Motor neuron (in vitro differentiated cells): ENCODE measurements around the gene CIZ1. TPM values are rescaled to one million over a fixed set of nuclear protein-coding genes. Genes with fewer than 3 reads are reported as not detected.

Source experiments
- ATAC-seq, 8 experiments: fragments of 200-7000 bp; cut with Tn5 transposase; replicated peaks in 6 of 8; 2 replicates each; pipeline ENCODE4 v1.8.0; 2021; ENCODE audit warnings: mild to moderate bottlenecking in 8 of 8, moderate library complexity in 8 of 8
- H3K27ac ChIP-seq, 2 donors: fragments of 250-450 bp; sonication (Bioruptor Pico); 2 replicates each; pipeline ENCODE4 v1.9.0; 2021; ENCODE audit warnings: antibody characterized with exemption in 2 of 2, mild to moderate bottlenecking in 2 of 2, moderate library complexity in 1 of 2
- H3K4me1 ChIP-seq, 2 donors: fragments of 250-450 bp; sonication (Bioruptor Pico); replicated peaks in 1 of 2; 2 replicates each; pipeline ENCODE4 v1.6.1; 2021; ENCODE audit warnings: antibody characterized with exemption in 2 of 2, mild to moderate bottlenecking in 2 of 2, moderate library complexity in 1 of 2
- H3K4me3 ChIP-seq, 5 donors: fragments of 250-450 bp; sonication (Bioruptor Pico); 2 replicates each; pipeline ENCODE4 v1.9.0; 2021; ENCODE audit warnings: antibody characterized with exemption in 5 of 5, mild to moderate bottlenecking in 5 of 5, moderate library complexity in 4 of 5
- WGBS, 10 experiments: fragments of 450-650 bp; shearing (Covaris generic); methylation state at CpG; one replicate each; pipeline ENCODE4 v1.0.0; 2022; 5-methylcytosine and 5-hydroxymethylcytosine counted together
- in situ Hi-C, 9 experiments: fragments of 400-800 bp; cut with MboI; loops; one replicate each; pipeline ENCODE4 v1.15.0; 2021; ENCODE audit warnings: low sequenced_read_pairs in 9 of 9, low pct_unique_long_range_greater_than_20kb in 2 of 9; ENCODE audit not compliant: unreplicated experiment in 9 of 9
- total RNA-seq, 8 experiments: library from RNA; unstranded; fragments of 300-600 nt; gene quantifications; 2 replicates each; pipeline versions ENCODE4 v1.2.3 to v1.2.4, GENCODE V29; 2022

CIZ1 gene
- total RNA-seq, 8 experiments from 2014 or later: 36.3 to 92.5 (median 70.9) TPM

- peak overlapping the region; percentile 60 to 90 (median 82) for H3K4me3 ChIP-seq
- WGBS, 10 experiments: 0 to 4% (median 3%) methylated on average over 3 to 8 of the region's 23 CpGs; no CpG with 5 or more reads in 6 of the 10 experiments
- peaks cover 5 to 6% of the 10 kb centered on the region in 2 donors for H3K4me1 ChIP-seq
- ATAC-seq: peak in 3 of 8 experiments; percentile 1 to 7 (median 2)
- H3K27ac ChIP-seq: peak overlapping the region; percentile 69 to 71
- in situ Hi-C loops: no loop called here
Observed at GRCh38 chr9:128160603-128160987, 30.8 kb downstream of the CIZ1 start.

GRCh38 chr9:128159784-128160602, 31.4 kb downstream of the CIZ1 start, which contains the start of gene BBLN:
BBLN (plus strand) TSS chr9:128160265; CDS start chr9:128160408, 143 bp downstream.
- 0% methylated on average over 1 to 14 of the region's 77 CpGs; no CpG with 5 or more reads in 6 of the 10 experiments for WGBS, 10 experiments
- in situ Hi-C loops: no loop called here
- H3K27ac ChIP-seq: peak within 1 kb of the TSS; percentile 69 to 73
- peak; percentile 87 to 94 (median 90) for ATAC-seq
- peaks cover 5 to 6% of the 10 kb centered on the region in 2 donors for H3K4me1 ChIP-seq
- H3K4me3 ChIP-seq: peak within 1 kb of the TSS; percentile 60 to 90 (median 82)

- peaks cover 5 to 6% of the 10 kb centered on the region in 2 donors for H3K4me1 ChIP-seq
- WGBS, 10 experiments: 40 to 100% (median 54%) methylated on average over 1 to 6 of the region's 11 CpGs; no CpG with 5 or more reads in 6 of the 10 experiments
- ATAC-seq: peak in 2 of 8 experiments; percentile 0 to 1
- H3K27ac ChIP-seq: peak overlapping the region; percentile 42 to 73
- in situ Hi-C loops: no loop called here
- H3K4me3 ChIP-seq: peak overlapping the region; percentile 60 to 90 (median 82)
Observed at GRCh38 chr9:128159522-128159783, 31.9 kb downstream of the CIZ1 start.

DNA sequence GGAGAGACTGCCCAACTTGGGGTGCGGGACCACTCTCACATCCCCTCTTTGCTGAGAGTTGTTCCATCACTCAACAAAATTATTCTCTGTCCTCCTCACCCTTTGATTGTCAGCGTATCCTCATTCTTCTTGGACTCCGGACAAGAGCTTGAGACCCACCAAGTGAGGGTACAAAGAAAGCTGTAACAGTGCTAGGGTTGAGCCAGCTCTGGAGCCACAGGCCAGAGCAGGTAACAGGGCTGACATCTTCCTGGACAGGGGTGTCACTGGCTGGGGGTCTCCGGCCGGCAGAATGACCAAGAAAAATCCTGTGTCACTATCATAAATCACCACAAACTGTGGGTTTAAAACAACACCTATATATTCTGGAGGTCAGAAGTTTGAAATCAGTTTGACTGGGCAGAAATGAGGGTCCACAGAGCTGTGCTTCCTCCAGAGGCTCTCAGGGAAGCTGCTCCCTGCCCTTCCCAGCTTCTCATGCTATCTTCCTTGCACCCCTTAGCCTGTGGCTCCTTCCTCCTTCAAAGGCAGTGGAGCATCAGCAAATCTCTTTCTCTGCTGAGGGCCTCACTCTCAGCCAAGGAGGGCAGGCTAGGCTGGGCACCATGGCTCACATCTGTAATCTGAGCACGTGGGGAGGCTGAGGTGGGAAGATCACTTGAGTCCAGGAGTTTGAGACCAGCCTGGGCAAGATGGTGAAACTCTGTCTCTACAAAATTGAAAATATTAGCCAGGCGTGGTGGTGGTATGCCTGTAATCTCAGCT, 35.5 kb downstream of the CIZ1 start:
- ATAC-seq: no peak
- in situ Hi-C loops: no loop called here
- Histone ChIP-seq H3K4me1 (peaks cover 3 to 5% of the 10 kb centered on the region in 2 donors), H3K4me3 (no peak overlapping the region), H3K27ac (no peak overlapping the region)
- 60 to 100% (median 88%) methylated on average over 1 to 7 of the region's 7 CpGs; no CpG with 5 or more reads in 4 of the 10 experiments for WGBS, 10 experiments

DNA sequence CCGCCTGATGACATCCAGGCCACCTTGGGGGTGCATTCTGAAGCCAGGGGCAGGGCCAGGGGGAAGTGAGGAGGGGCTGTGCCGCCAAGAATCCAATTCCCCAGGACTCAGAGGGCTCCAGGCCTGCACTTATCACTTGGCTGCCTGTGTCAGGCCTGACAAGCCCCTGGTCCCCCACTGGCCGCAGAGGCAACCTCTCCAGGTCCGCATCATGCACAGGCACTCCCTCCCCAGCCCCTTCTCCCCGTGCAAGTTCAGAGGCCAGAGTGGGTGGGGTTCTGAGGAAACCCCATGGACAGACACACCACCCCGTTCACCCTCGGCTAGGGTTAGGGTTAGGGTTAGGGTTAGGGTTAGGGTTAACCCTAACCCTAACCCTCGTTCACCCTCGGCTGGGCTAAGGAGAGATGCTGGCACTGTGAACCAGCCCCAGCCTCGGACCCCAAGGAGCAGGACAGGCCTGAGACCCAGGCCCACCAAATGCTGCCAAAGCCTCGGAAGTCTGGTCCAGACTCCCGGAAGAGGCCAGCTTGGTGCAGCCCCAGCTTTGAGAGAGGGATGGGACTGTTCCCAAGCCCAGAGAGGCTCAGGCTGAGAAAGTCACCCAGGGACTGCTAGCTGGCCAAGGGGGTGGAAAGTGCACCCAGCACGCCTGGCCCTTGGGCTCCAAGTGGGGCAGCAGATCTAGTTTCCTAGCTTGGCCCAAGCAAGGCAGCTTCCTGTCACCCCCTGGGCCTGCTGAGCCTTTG, 37.3 kb downstream of the CIZ1 start:
- peak in 4 of 8 experiments; percentile 4 to 6 (median 6) for ATAC-seq

DNA sequence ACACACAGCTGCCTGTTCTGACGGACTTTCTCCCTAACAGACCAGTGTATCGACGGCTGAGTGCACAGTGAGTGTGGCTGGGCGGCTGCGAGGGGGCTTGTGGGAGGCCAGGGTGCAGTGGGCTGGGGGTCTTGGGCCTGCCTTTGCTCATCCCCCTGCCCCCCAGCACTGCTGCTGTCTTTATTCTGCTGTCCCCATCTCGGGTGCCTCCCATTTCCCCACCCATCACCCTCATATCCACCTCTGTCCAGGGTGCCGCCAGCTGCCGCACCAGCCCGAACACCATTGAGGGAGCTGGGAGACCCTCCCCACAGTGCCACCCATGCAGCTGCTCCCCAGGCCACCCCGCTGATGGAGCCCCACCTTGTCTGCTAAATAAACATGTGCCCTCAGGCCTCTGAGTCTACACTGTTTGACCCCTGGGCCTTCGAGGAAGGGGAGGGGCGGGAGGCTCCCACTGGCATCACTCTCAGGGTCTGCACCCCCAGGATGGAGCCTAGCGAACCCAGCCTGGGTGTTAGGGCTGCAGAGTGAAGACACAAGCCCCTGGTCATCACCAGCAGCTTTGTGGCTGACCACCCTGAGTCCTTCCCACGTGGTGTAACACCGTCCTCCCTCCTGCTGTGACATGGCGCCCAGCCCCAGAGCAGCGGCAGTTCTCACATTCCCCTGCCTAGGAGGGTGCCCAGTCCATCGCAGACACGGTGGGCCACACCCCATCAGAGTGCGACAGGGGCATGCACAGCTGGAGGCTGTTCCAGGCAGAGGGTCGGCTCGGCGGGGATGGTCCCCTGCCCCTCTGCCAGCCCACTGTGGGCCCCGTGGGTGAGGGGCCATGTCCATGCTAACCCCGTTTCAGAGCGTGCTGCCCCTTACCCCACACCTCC, 38.1 kb downstream of the CIZ1 start:
- Histone ChIP-seq H3K27ac (peak overlapping the region in 1 of 2 donors; percentile 39), H3K4me1 (peaks cover 0 to 5% of the 10 kb centered on the region in 2 donors), H3K4me3 (no peak overlapping the region)
- 80 to 100% methylated on average over 1 of the region's 26 CpGs; no CpG with 5 or more reads in 8 of the 10 experiments for WGBS, 10 experiments
- in situ Hi-C loops: no loop called here
- ATAC-seq: peak in 5 of 8 experiments; percentile 10 to 21 (median 13)

More for the DNA sequence above, 37.3 kb downstream of the CIZ1 start:
- WGBS, 10 experiments: 60 to 100% (median 85%) methylated on average over 1 to 3 of the region's 13 CpGs; no CpG with 5 or more reads in 6 of the 10 experiments
- in situ Hi-C loops: no loop called here
- no peak overlapping the region for H3K4me3 ChIP-seq
- H3K27ac ChIP-seq: peak overlapping the region in 1 of 2 donors; percentile 16
- peaks cover 0 to 5% of the 10 kb centered on the region in 2 donors for H3K4me1 ChIP-seq

DNA sequence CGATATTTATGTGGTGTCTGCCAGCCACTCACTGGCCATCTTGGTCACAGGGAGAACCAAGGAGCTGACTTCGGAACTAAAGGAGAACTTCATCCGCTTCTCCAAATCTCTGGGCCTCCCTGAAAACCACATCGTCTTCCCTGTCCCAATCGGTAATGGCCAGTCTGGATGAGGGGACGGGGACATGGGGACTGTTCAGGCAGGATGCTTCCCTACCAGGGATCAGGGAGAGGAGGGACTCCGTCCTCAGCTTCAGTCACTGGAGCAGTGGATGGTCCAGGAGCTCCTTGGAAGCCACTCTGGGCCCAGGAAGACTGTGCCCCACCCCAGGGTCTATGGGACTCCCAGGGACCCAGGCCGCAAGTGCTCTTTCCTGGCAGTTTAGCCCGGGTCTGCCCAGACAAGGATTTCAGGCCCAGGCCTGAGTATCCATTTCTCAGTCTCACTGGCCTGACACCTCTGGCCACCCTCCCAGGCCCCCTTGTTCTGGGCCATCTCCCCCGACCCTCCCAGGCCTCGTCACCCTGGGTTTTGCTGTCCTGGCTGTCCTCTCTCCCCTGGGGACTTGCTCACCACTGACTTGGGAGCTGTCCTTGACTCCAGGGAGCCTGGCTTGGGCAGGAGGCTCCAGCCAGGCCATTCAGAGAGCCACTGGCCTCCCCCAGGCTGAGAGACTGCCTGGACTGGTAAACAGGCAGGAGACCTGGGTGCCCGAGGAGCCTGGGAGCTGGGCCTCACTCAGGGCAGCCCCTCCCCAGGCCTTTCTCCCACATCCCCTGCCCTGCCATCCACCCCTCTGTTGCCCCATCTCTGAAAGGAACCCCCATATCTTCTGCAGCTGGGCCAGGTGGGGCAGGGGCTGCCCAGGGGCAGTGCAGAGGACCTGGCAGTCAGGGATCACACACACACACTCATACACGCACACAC, 39.0 kb downstream of the CIZ1 start:
- WGBS, 10 experiments: 80 to 100% (median 89%) methylated on average over 1 to 6 of the region's 13 CpGs; no CpG with 5 or more reads in 4 of the 10 experiments
- peak in 4 of 8 experiments; percentile 1 to 22 (median 8) for ATAC-seq
- in situ Hi-C loops: no loop called here
- Histone ChIP-seq H3K4me3 (no peak overlapping the region), H3K27ac (peak overlapping the region in 1 of 2 donors; percentile 39), H3K4me1 (peaks cover 0 to 5% of the 10 kb centered on the region in 2 donors)

GRCh38 chr9:128151309-128152132, 39.9 kb downstream of the CIZ1 start:
- Histone ChIP-seq H3K4me1 (peaks cover 0 to 5% of the 10 kb centered on the region in 2 donors), H3K27ac (no peak overlapping the region), H3K4me3 (no peak overlapping the region)
- in situ Hi-C loops: no loop called here
- ATAC-seq: no peak
- WGBS, 10 experiments: 0 to 63% methylated on average over 1 to 4 of the region's 18 CpGs; no CpG with 5 or more reads in 8 of the 10 experiments

DNA sequence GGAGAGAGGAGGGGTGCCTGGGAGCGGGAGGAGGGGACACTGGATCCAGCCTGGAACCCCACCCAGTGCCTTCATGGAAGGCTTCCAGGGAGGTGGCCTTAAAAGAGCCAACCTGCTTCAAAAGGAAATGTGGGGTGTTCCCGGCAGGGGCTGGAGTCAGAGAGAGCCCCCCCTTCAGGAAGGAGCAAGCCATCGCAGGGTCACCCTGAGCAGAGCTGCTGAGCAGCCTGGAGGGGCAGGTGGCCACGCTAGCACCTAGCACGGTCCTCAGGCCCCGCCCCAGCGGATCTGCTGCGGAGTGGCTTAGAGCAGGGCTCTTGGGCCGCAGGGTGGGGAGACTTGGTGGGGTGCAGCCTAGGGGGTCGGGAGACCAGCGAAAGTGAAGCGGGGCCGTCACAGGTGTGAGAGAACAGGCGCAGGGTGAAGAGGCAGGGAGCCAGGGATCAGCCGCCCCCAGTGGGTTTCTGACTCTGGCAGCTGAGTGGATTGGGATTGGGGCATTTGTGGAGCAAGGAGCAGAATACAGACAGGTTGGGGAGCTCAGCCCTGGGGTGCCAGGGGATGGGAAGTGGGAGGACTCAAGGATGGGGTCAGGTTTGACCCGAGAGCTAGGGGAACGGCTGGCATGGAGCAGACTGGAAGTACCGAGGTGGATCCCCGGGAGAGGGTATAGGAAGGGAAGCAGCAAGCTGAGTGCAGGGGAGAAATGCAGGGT, 40.6 kb downstream of the CIZ1 start:
- 0 to 80% methylated on average over 1 of the region's 19 CpGs; no CpG with 5 or more reads in 8 of the 10 experiments for WGBS, 10 experiments
- peak in 7 of 8 experiments; percentile 10 to 81 (median 18) for ATAC-seq
- H3K4me1 ChIP-seq: peaks cover 0 to 5% of the 10 kb centered on the region in 2 donors
- no peak overlapping the region for H3K4me3 ChIP-seq
- no peak overlapping the region for H3K27ac ChIP-seq
- in situ Hi-C loops: no loop called here

GRCh38 chr9:128149951-128150593, 41.3 kb downstream of the CIZ1 start:
- ATAC-seq: no peak
- 48 to 100% (median 80%) methylated on average over 1 to 7 of the region's 11 CpGs; no CpG with 5 or more reads in 5 of the 10 experiments for whole genome bisulfite sequencing, 10 experiments
- in situ Hi-C loops: no loop called here

More at GRCh38 chr9:128149951-128150593, 41.3 kb downstream of the CIZ1 start:
- Histone ChIP-seq H3K4me3 (no peak overlapping the region), H3K4me1 (peaks cover 0 to 5% of the 10 kb centered on the region in 2 donors), H3K27ac (no peak overlapping the region)
